Tibial nerve (tissue), 4 donors: ENCODE data around the gene HAUS5. TPM values are rescaled to one million over a fixed set of nuclear protein-coding genes. Genes with fewer than 3 reads are reported as not detected.
"Not testable (repeated sequence)": the region's sequence is repeated elsewhere in the genome, so short reads cannot be mapped to it uniquely, and the experiment has no call there.

Experiments
- DNase-seq, 2 donors: peaks; one replicate each; pipeline ENCODE4 v3.0.0-alpha.2; 2019; ENCODE audit warnings: low spot score in 2 of 2
- H3K27ac ChIP-seq, 4 donors: fragments of 200-600 bp; sonication (generic) in 3 of 4; one replicate each; pipeline ENCODE4 v1.5.1; 2017 to 2019; ENCODE audit warnings: mild to moderate bottlenecking in 1 of 4
- H3K27me3 ChIP-seq, 2 donors: fragments of 200-600 bp; sonication (generic) in 1 of 2; one replicate each; pipeline versions ENCODE4 v1.5.1 to v1.6.0; 2017 to 2019
- H3K36me3 ChIP-seq, 3 donors: fragments of 200-600 bp; sonication (generic); one replicate each; pipeline ENCODE4 v1.5.1; 2018 to 2019
- H3K4me1 ChIP-seq, 4 donors: fragments of 200-600 bp; sonication (generic) in 3 of 4; one replicate each; pipeline ENCODE4 v1.5.1; 2017 to 2019
- H3K4me3 ChIP-seq, 4 donors: fragments of 200-600 bp; sonication (generic) in 3 of 4; one replicate each; pipeline ENCODE4 v1.5.1; 2017 to 2019; ENCODE audit warnings: mild to moderate bottlenecking in 1 of 4, moderate library complexity in 1 of 4
- H3K9me3 ChIP-seq, 4 donors: fragments of 200-600 bp; sonication (generic) in 3 of 4; one replicate each; pipeline ENCODE4 v1.5.1; 2017 to 2019
- EP300 ChIP-seq, 2 donors: sonication (generic); formaldehyde crosslinking; IDR thresholded peaks; one replicate each; pipeline ENCODE4 v1.6.1; 2017; ENCODE audit warnings: antibody characterized with exemption in 2 of 2, mild to moderate bottlenecking in 1 of 2
- POLR2A ChIP-seq, 2 donors: fragments of 450-650 bp; IDR thresholded peaks; one replicate each; pipeline ENCODE4 v1.6.1; 2017; ENCODE audit warnings: antibody characterized with exemption in 2 of 2, mild to moderate bottlenecking in 2 of 2, moderate library complexity in 2 of 2
- WGBS, 2 donors: methylation state at CpG; one replicate each; pipeline ENCODE4 v1.1.5; 2018; 5-methylcytosine and 5-hydroxymethylcytosine counted together
- total RNA-seq, 4 donors: library from RNA; depleted of rRNA; stranded (reverse); fragments of >200 nt; gene quantifications; one replicate each; pipeline ENCODE4 v1.1.0, GENCODE V29; 2016
- TF ChIP-seq, protein P1 (sequence below), 5 experiments: fragments of 200-600 bp in 3 of 5; fragments of 450-650 bp in 2 of 5; sonication (generic) in 3 of 5; IDR thresholded peaks; one replicate each; pipeline ENCODE4 v1.5.1; 2016 to 2019; ENCODE audit warnings: antibody characterized with exemption in 5 of 5, mild to moderate bottlenecking in 3 of 5, moderate library complexity in 2 of 5

The HAUS5 gene
- total RNA-seq, 4 donors from 2014 or later = 9.8 to 17.1 (median 11.0) TPM

DNA sequence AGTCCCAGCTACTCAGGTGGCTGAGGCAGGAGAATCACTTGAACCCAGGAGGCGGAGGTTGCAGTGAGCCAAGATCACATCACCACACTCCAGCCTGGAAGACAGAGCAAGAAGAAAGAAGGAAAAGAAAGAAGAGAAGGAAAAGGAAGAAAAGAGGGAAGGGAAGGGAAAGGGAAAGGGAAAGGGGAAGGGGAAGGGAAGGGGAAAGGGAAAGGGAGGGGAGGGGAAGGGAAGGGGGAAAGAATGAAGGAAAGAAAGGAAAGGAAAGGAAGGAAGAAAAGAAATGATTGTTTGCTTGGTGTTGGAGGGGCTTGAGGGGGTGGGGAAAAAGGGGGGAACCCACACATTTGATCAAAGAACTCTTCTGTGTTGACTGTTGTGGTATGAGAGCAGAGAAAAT lies 16.6 kb upstream of the HAUS5 start:
- H3K4me1 ChIP-seq = no peaks in the 10 kb centered on the region
- H3K4me3 ChIP-seq = no peak overlapping the region
- 90 to 100% methylated on average over 1 of the region's 1 CpG for WGBS, 2 donors
- H3K9me3 ChIP-seq = no peaks in the 10 kb centered on the region
- H3K27ac ChIP-seq = no peak overlapping the region
- TF ChIP-seq, protein P1, sequence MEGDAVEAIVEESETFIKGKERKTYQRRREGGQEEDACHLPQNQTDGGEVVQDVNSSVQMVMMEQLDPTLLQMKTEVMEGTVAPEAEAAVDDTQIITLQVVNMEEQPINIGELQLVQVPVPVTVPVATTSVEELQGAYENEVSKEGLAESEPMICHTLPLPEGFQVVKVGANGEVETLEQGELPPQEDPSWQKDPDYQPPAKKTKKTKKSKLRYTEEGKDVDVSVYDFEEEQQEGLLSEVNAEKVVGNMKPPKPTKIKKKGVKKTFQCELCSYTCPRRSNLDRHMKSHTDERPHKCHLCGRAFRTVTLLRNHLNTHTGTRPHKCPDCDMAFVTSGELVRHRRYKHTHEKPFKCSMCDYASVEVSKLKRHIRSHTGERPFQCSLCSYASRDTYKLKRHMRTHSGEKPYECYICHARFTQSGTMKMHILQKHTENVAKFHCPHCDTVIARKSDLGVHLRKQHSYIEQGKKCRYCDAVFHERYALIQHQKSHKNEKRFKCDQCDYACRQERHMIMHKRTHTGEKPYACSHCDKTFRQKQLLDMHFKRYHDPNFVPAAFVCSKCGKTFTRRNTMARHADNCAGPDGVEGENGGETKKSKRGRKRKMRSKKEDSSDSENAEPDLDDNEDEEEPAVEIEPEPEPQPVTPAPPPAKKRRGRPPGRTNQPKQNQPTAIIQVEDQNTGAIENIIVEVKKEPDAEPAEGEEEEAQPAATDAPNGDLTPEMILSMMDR (IDR thresholded peaks at IDR 0.05) = no peak
- TF ChIP-seq EP300 (IDR thresholded peaks at IDR 0.05) (no peak), POLR2A (IDR thresholded peaks at IDR 0.05) (no peak)
- peaks cover 0 to 6% of the 10 kb centered on the region in 2 donors for H3K27me3 ChIP-seq
- no peak for DNase-seq
- no peaks in the 10 kb centered on the region for H3K36me3 ChIP-seq

DNA sequence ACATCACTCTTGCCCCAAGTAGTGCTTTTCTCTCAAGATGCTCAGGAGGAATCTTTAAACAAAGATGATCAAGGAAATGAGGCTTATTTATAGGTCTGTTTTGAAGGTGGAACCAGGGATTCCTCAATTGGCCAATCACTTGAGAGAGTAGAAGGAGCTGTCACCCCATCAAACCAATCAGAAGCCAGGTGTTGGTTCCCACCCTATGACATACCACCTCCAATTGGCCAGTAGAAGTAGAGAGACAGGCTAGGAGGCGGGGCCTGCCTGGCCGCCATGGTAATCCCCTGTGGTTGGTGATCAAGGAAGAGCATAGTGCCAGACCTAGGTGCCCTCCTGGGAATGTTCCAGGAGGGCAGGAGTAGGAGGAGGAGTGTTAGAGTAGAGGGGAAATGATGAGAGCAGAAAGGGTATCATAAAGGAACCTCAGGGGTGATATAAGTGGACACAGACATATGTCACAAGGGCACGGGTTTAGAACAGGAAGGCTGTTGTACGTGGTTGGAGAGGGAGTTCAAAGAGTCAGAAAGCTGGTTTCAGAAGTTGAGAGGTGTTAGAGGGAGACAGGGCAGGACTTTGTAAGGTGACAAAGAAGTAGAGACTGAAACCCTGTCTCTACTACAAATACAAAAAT lies 16.1 kb upstream of the HAUS5 start:
- no peaks in the 10 kb centered on the region for H3K36me3 ChIP-seq
- H3K9me3 ChIP-seq = no peaks in the 10 kb centered on the region
- H3K27me3 ChIP-seq = peaks cover 0 to 6% of the 10 kb centered on the region in 2 donors
- TF ChIP-seq EP300 (IDR thresholded peaks at IDR 0.05) (no peak), POLR2A (IDR thresholded peaks at IDR 0.05) (no peak)
- TF ChIP-seq, protein P1 (IDR thresholded peaks at IDR 0.05) = no peak
- no peak for DNase-seq
- no peaks in the 10 kb centered on the region for H3K4me1 ChIP-seq
- 50 to 78% methylated on average over 4 of the region's 4 CpGs for WGBS, 2 donors
- H3K27ac ChIP-seq = no peak overlapping the region
- H3K4me3 ChIP-seq = no peak overlapping the region

DNA sequence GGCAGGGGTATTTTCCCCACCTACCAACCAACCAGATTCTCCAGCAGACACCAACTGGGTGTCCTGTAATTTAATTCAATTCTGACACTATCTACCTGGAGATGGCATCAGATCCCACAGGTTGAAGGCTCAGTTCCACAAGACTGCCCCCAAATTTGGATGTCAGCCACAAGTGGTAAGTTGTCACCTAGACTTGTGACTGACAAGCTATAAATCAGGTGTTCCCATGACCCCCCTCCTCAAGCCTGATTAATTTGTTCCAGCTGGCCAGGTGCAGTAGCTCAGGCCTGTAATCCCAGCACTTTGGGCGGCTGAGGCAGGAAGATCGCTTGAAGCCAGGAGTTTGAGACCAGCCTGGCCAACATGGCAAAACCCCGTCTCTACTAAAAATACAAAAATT lies 10.6 kb upstream of the HAUS5 start:
- TF ChIP-seq, protein P1 (IDR thresholded peaks at IDR 0.05) = no peak
- TF ChIP-seq POLR2A (IDR thresholded peaks at IDR 0.05) (no peak), EP300 (IDR thresholded peaks at IDR 0.05) (no peak)
- no peaks in the 10 kb centered on the region for H3K4me1 ChIP-seq
- no peaks in the 10 kb centered on the region for H3K36me3 ChIP-seq
- peaks cover 0 to 3% (median 0%) of the 10 kb centered on the region in 4 donors for H3K9me3 ChIP-seq
- DNase-seq = no peak
- WGBS, 2 donors = 71 to 86% methylated on average over 3 of the region's 3 CpGs
- no peak overlapping the region for H3K27ac ChIP-seq
- H3K4me3 ChIP-seq = no peak overlapping the region
- no peaks in the 10 kb centered on the region for H3K27me3 ChIP-seq

DNA sequence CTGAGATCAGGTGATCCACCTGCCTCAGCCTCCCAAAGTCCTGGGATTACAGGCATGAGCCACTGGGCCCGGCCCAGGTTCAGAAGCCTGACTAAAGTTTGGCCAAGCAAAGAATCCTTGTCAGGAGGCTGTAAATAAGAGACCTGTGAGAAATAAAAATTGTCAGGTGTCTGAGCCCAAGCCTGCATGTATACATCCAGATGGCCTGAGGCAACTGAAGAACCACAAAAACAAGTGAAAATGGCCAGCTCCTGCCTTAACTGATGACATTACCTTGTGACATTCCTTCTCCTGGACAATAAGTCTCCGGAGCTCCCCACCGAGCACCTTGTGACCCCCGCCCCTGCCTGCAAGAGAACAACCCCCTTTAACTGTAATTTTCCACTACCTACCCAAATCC lies 8.1 kb upstream of the HAUS5 start:
- not testable (repeated sequence) for DNase-seq, H3K36me3 ChIP-seq

DNA sequence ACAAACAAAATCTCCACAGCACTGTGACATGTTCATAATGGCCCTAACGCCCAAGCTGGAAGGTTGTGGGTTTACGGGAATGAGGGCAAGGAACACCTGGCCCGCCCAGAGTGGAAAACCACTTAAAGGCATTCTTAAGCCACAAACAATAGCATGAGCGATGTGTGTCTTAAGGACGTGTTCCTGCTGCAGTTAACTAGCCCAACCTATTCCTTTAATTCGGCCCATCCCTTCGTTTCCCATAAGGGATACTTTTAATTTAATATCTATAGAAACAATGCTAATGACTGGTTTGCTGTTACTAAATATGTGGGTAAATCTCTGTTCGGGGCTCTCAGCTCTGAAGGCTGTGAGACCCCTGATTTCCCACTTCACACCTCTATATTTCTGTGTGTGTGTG lies 5.4 kb upstream of the HAUS5 start:
- peaks cover 0 to 20% (median 0%) of the 10 kb centered on the region in 4 donors for H3K9me3 ChIP-seq
- 86 to 90% methylated on average over 8 of the region's 8 CpGs for WGBS, 2 donors
- not testable (repeated sequence) for H3K4me1 ChIP-seq, H3K27ac ChIP-seq, H3K36me3 ChIP-seq, H3K27me3 ChIP-seq, DNase-seq, H3K4me3 ChIP-seq

More for the DNA sequence above, 8.1 kb upstream of the HAUS5 start:
- H3K4me1 ChIP-seq, H3K27me3 ChIP-seq, H3K27ac ChIP-seq, H3K4me3 ChIP-seq: not testable (repeated sequence)
- H3K9me3 ChIP-seq = peaks cover 0 to 20% (median 0%) of the 10 kb centered on the region in 4 donors
- WGBS, 2 donors = 77 to 79% methylated on average over 4 of the region's 4 CpGs

DNA sequence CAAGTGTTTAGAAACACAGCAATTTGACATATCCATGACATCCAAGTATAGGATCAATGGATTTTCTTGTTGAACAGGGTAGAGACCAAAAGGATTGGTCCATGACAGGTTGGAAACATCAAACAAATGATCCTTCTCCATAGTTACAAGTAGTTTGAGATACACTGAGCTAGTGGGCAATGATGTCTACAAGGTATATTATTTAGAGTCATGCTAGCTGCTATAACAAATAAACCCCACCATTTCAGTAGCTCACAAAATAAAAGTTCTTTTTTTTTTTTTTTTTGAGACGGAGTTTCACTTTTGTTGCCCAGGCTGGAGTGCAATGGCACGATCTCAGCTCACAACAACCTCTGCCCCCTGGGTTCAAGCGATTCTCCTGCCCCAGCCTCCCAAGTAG lies 4.9 kb upstream of the HAUS5 start:
- H3K36me3 ChIP-seq = no peaks in the 10 kb centered on the region
- no peak overlapping the region for H3K4me3 ChIP-seq

More for the DNA sequence above, 4.9 kb upstream of the HAUS5 start:
- no peak for DNase-seq
- WGBS, 2 donors = 77 to 81% methylated on average over 3 of the region's 3 CpGs
- H3K27me3 ChIP-seq = no peaks in the 10 kb centered on the region
- no peak overlapping the region for H3K27ac ChIP-seq
- peaks cover 0 to 20% (median 0%) of the 10 kb centered on the region in 4 donors for H3K9me3 ChIP-seq
- TF ChIP-seq POLR2A (IDR thresholded peaks at IDR 0.05) (no peak), EP300 (IDR thresholded peaks at IDR 0.05) (no peak)
- TF ChIP-seq, protein P1 (IDR thresholded peaks at IDR 0.05) = no peak
- H3K4me1 ChIP-seq = peaks cover 0 to 8% (median 5%) of the 10 kb centered on the region in 4 donors
